PC-3 (cell line): ENCODE results near the gene HRH2.

Experiments
- EZH2 ChIP-seq: fragments of 300-600 bp; sonication (generic); IDR thresholded peaks from one replicate; pipeline ENCODE4 v1.6.1; 2017; ENCODE audit warnings: antibody characterized with exemption, mild to moderate bottlenecking, low read length; ENCODE audit not compliant: unreplicated experiment
- EZH2phosphoT487 ChIP-seq: fragments of 300-600 bp; sonication (generic); IDR thresholded peaks from 2 replicates; pipeline ENCODE4 v1.6.1; 2018; ENCODE audit warnings: mild to moderate bottlenecking, antibody characterized with exemption, low read length, borderline replicate concordance
- TF ChIP-seq, protein P1 (sequence below): fragments of 300-600 bp; sonication (generic); conservative IDR thresholded peaks from 2 replicates; pipeline ENCODE4 v1.5.1; 2017; ENCODE audit warnings: antibody characterized with exemption, low read depth, mild to moderate bottlenecking, low read length

DNA sequence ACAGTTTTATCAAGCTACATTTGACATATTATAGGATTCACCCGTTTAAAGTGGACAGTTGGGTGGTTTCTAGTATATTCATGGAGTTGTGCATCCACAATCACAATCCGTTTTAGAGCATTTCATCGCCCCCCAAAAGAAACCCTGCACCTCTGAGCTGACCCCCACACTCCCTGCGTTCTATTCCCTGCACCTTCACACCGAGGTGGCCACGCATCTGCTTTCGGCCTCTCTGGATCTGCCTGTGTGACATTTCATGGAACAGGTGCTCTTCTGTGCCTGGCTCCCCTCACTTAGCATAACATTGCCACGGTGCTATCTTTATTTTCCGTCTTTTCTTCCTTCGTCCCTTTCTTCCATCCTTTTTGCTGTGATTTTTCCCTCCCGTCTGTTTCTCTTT, 32.7 kb downstream of the HRH2 start:
- TF ChIP-seq, protein P1, sequence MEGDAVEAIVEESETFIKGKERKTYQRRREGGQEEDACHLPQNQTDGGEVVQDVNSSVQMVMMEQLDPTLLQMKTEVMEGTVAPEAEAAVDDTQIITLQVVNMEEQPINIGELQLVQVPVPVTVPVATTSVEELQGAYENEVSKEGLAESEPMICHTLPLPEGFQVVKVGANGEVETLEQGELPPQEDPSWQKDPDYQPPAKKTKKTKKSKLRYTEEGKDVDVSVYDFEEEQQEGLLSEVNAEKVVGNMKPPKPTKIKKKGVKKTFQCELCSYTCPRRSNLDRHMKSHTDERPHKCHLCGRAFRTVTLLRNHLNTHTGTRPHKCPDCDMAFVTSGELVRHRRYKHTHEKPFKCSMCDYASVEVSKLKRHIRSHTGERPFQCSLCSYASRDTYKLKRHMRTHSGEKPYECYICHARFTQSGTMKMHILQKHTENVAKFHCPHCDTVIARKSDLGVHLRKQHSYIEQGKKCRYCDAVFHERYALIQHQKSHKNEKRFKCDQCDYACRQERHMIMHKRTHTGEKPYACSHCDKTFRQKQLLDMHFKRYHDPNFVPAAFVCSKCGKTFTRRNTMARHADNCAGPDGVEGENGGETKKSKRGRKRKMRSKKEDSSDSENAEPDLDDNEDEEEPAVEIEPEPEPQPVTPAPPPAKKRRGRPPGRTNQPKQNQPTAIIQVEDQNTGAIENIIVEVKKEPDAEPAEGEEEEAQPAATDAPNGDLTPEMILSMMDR = no peak
- TF ChIP-seq EZH2 (no peak), EZH2phosphoT487 (no peak)
